ENCODE data around the gene MIEN1. TPM values are rescaled to one million over a fixed set of nuclear protein-coding genes. Genes with fewer than 3 reads are reported as not detected.

The MIEN1 gene
- total RNA-seq, 2 donors from 2014 or later = 74.1 to 103 TPM

- peak overlapping the region; percentile 38 to 98 for H3K9ac ChIP-seq (ENCODE audit: low read depth in 2 of 2, low read length in 2 of 2)
- no peak for TF ChIP-seq CTCF (IDR thresholded peaks at IDR 0.05)
- no peaks in the 10 kb centered on the region for H3K4me1 ChIP-seq
- peak overlapping the region; percentile 87 for H3K27ac ChIP-seq
- peak overlapping the region; percentile 40 for H3K4me3 ChIP-seq
- no peaks in the 10 kb centered on the region for H3K9me3 ChIP-seq
- intact Hi-C loops (cut with DNase I) = loop anchor here (5.0 kb wide), 1 partner anchor 112 kb away; the partner anchor contains the start of gene PPP1R1B
- no peaks in the 10 kb centered on the region for H3K27me3 ChIP-seq
- peak; percentile 93 for DNase-seq
- H3K36me3 ChIP-seq = no peaks in the 10 kb centered on the region
These were observed 8.9 kb upstream of the MIEN1 start for GRCh38 chr17:39738983-39739884.

GRCh38 chr17:39738568-39738901, 8.2 kb upstream of the MIEN1 start:
- Histone ChIP-seq H3K27me3 (no peaks in the 10 kb centered on the region), H3K4me1 (no peaks in the 10 kb centered on the region), H3K9me3 (no peaks in the 10 kb centered on the region), H3K36me3 (no peaks in the 10 kb centered on the region), H3K27ac (peak overlapping the region; percentile 87), H3K9ac (ENCODE audit: low read depth in 2 of 2, low read length in 2 of 2) (peak overlapping the region in 1 of 2 donors; percentile 98), H3K4me3 (peak overlapping the region; percentile 40)
- no peak for TF ChIP-seq CTCF (IDR thresholded peaks at IDR 0.05)
- intact Hi-C loops (cut with DNase I) = loop anchor here (5.0 kb wide), 1 partner anchor 111 kb away; the partner anchor contains the start of gene PPP1R1B
- peak; percentile 83 for DNase-seq

GRCh38 chr17:39737760-39738567, 7.6 kb upstream of the MIEN1 start, which contains the start of gene GRB7:
Gene GRB7, plus strand, starts transcription at chr17:39737938. Its CDS starts 4,364 bp downstream, at chr17:39742302.
- no peaks in the 10 kb centered on the region for H3K27me3 ChIP-seq
- no peak for TF ChIP-seq CTCF (IDR thresholded peaks at IDR 0.05)
- no peaks in the 10 kb centered on the region for H3K9me3 ChIP-seq
- intact Hi-C loops (cut with DNase I) = loop anchor here (5.0 kb wide), 1 partner anchor 111 kb away; the partner anchor contains the start of gene PPP1R1B
- H3K27ac ChIP-seq = peak within 1 kb of the TSS; percentile 87
- no peaks in the 10 kb centered on the region for H3K36me3 ChIP-seq
- peak; percentile 93 for DNase-seq
- H3K9ac ChIP-seq (ENCODE audit: low read depth in 2 of 2, low read length in 2 of 2) = peak within 1 kb of the TSS; percentile 80 to 98
- H3K4me1 ChIP-seq = no peaks in the 10 kb centered on the region
- peak within 1 kb of the TSS; percentile 40 for H3K4me3 ChIP-seq

- peak overlapping the region; percentile 87 for H3K27ac ChIP-seq
- H3K27me3 ChIP-seq = no peaks in the 10 kb centered on the region
- H3K9ac ChIP-seq (ENCODE audit: low read depth in 2 of 2, low read length in 2 of 2) = peak overlapping the region; percentile 52 to 98
- peak overlapping the region; percentile 40 for H3K4me3 ChIP-seq
- intact Hi-C loops (cut with DNase I) = loop anchor here (5.0 kb wide), 1 partner anchor 110 kb away; the partner anchor contains the start of gene PPP1R1B
- no peaks in the 10 kb centered on the region for H3K36me3 ChIP-seq
- TF ChIP-seq CTCF (IDR thresholded peaks at IDR 0.05) = no peak
- no peak for DNase-seq
- H3K4me1 ChIP-seq = no peaks in the 10 kb centered on the region
- H3K9me3 ChIP-seq = no peaks in the 10 kb centered on the region
These were observed 7.0 kb upstream of the MIEN1 start for GRCh38 chr17:39737206-39737759.
